Activated T-cell treated with anti-CD3 and anti-CD28 coated beads for 24 hours (primary cell): Measurements from ENCODE around the gene RAB28.

Experiments
- DNase-seq: peaks from one replicate; pipeline ENCODE4 v3.0.0-alpha.2; 2020; ENCODE audit warnings: low read depth

The RAB28 gene

DNA sequence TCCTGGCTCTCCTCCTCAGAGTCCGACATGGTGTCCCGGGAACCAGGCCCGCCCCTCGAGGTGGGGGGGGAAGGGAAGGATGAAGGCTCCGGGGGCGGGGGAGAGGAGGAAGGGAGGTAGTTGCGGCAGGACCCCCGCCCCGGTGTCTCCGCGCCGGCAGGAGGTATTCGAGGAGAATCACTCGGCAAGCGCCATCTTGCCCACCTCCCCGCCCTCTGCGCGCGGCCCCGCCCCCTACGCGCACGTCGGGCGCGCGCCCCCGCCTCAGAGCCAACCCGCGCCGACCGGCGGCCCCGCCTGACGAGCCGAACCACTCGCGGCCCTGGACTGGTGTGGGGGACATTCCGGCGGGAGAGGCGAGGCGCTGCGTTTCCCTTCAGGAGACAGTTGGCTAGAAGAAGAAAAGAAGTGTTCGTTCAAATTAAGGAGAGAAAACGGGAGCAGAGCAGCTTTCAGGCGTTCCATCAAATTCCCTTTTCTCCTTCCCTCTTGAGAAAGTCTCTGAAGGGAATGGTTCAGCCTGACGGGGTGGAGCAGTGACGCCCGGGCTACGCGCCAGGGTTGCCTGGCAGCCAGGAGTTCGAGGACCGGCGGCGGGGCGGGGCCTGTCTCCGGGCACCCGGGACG, at the start of gene RAB28:
Gene RAB28 (minus strand): TSS at position 219 of the 627 bp plus-strand sequence.
- peak; percentile 89 for DNase-seq

DNA sequence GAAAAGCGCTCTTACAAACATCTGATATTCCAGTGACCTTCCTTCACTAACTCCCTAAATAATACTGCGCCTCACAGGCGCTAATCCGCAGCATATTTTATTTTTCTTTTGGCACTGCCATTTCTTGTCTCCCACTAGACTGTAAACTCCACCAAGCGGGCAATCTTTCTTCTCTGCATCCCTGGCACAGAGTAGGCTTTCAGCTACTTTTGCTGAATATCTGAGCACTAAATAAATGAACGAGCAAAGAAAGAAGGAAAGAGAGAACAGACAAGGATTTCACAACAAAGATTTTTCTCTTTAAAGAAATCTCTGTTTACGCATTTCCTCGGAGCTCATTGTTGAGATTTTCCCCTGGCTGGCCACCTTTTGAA, 47.5 kb upstream of the RAB28 start:
- DNase-seq = no peak

DNA sequence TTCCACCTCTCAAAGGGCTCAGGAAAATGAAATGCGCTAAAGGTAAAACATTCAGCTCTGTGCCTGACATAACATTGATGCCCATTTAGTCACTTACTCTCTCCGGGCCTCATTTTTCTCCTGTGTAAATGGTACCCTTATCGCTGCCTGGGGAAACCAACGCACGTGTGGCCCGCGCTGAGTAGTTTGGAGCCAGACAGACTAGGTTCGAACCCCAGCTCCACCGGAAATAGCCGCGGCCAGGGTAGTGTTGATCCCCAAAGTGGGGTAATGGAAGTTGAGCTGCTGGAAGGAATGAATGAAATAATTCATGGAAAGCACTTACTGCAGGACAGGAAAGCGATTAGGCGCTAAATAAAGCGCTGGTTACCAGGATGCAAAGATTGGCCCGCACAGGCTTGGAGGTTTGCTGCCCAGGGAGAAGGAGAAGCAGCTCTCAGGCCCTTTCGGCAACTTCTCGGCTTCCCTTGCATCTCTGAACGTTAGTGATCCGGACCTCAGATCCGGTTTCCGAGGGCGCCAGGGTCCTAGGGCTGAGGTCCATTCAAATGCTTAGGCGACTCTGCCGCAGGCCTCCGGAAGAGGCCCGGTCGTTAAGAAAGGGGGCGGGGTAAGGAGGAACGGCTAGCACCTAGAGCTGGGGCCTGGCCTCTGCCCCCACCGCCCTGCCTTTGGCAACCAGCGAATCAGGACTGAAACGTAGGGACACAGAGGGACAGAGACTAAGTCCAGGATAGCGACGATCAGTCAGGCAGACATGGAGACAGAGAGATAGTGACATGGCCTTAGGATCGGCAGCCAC, 46.9 kb upstream of the RAB28 start:
- no peak for DNase-seq

DNA sequence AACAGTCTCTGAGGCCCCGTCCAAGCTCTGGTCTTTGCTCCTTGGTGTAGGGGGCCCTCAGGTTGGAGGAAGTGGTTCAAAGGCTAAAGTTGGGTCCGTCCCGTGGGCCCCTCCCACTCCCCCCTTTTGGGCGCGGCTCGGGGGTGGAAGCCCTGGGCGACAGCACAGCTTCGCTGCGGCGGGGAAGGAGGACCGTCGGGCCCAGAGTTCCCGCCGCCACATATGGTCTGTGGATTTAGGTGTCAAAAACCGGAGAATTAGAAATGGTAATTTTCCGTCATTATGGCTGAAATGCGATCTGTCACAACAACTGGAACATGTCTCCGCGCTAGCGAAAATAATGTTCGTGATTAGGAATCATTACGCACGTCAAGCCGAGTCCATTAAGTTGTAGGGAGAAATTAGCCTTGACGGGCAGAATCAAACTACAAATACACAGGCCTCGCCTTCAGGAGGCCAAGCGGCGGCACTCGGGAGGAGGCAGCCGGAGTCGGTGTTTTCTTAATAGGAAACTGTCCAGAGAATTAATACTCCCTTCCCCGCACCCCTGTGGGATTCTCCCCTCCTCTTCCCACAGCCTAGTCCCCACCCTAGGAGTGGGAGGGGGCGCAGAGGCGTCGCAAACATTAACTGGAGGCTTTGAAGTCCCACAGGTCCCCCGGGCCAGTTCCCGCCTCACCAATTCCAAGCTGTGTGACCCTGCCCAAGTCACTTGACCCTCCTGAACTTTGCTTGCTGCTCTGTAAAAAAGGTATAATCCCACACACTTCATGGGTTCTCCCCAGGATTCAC, 45.2 kb upstream of the RAB28 start:
- no peak for DNase-seq

DNA sequence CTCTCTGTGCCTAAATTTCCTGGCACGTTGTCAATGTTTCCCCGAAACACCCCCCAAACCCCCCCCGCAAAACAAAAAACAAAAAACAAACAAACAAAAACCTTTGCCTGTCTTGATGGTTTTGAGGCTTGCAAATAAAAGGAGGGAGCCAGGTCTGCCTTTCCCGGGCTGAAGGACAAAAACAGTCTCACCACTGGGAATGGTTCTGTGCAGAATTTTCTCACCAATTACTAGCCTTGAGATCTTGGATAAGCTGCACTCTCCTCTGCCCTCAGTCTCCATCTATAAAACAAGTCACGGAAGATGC, 44.6 kb upstream of the RAB28 start:
- no peak for DNase-seq

DNA sequence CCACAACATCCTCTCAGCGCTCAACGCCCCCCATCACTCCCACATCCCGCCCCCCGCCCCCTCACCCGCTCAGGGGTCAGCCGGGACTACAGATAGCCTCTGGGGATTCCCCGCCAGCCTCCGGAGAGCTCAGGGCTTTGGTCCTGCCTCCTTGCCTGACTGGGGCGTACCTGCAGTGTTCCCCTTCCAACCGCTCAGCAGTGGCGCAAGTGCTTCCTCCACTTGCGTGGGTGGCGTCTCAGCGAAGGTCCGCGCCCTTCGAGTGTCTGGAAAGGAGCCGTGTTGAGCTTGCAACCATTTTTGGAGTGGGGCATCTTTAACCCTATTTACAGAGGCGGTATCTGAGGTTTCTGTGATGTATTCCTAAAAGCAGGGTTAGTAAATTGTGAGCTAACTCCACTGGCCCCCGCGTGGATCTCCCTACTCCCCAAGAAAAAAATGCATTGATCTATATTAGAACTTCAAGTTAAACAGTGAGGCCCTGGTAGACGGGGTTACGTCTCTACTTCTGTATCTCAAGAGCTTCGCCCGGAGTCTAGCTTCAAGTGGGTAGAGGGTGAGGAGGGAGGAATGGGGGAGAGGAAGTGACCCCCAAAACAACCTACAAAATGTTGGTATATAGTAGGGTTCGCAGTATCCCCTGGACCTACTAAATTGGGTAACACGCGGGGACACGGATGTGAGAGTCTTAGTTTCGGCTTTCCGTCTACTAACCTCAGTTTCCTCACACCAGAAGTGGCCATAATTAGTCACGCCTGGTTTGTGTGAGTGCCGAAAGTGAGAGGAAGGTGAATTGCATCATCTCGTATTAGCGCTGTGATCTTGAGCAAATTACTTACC, 44.1 kb upstream of the RAB28 start:
- no peak for DNase-seq

DNA sequence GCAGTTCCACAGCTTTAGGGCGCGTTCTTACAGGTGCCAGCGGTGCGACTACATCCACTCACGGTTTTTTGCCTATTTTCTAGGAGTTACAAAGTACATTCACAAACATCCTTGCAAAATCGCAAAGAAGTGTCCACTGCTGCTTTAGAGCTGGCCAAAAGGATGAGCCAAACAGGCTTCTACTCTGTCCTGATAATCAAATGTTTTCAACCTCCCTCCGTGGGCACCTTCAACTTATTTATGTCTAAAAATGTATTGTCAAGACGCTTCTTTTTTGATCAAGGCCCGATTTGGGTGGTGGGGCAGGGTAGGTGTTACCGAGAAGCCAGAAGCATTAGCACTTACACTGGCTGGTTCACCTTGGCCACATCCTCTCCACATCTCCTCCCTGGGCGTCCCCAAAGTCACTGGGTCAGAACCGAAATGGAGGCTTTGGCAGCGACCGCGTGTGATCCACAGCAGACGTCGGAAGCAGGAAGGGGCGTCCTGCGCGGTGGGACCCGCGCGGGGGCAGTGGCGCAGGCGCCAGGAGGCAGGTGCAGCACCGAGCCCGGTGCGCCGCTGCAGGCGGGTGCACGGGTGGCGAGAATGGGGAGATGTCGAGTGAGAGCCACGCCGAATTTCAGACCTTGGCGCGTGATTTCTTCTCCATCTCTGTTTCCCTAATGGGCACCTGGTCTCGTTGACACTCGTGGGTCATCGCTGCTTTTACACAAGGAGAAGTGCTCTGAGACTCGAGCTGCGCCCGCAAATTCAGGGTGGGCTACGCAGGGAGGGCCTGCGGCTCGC, 43.2 kb upstream of the RAB28 start:
- no peak for DNase-seq

DNA sequence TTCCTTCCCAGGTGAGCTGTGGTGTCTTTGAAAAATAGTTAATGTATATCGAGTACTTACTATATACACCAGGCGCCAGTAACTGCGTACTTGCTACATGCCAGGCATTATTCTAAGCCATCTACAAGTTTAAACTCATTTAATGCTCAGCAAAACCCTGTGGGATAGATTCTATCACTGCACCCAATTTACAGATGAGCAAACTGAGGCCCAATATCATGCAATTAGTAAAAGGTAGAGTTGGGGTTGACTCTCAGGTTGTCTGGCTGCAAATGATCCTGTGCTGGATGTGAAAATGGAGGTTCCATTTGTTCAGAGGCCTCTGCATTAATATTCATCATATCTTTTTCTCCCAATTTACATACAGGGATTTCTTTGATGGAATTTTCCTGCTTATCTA, 42.5 kb upstream of the RAB28 start:
- DNase-seq = no peak

DNA sequence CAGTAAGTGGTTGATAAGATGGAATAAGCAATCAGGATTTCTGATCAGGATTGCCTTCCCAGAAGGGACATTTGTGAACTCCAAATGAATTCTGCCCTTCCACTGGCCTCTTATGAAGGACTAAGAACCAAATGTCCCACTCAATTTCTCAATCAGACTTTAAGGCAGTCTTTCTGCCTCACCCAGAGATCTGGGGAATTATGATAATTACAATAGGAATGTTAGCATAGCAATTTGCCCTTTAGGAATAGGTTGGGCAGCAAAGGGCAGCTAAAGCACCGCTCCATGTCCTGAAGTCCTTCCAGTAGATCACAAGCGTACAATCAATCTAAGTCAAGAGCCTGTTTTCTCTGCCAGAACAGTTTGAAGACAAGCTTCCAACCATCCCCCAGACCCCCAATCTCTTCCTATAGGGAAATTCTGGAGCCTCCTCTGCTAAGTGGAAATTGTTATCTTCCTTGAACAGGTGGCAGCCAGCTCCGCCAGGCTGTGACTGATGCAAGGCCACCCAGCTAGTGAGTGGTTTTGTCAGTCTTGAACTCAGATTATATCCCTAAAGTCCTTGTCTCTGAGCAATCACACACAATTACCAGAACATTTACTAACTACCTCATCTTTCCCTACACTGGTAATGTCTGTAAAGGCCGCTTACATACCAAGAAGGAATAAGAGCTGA, 41.6 kb upstream of the RAB28 start:
- DNase-seq = no peak

DNA sequence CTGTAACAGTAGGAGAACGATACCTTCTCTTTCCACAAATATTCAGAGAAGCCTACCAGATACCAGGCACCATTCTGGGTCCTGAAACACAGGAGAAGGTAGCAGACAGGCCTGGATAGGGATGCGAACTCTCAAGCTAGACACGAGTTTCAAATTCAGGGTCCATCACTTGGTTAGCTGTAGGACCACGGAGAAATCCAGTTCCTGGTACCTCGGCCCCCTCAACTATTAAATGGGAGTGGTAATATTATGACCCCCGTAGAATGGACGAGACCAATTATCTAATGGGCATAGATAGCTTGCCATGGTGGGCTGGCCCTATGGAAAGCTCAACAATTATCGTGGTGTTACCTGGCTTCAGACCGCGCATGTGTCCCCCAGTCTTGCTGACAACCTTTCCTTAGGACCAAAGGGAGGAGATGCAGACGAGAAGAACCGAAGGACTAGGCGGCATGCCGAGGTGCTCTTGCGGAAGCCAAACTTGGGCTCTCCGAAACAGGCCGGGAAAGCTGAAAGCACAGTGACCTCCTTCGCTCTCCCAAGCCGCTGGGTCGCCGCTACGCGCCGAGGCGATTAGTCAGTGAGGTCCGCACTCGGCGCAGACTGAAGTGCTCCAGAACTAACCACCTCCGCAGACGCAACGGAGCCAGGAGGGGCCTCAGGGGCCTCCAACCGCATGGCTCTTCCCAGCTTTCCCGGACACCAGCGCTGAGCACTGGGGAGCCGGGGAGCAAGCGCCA, 40.5 kb upstream of the RAB28 start:
- no peak for DNase-seq

DNA sequence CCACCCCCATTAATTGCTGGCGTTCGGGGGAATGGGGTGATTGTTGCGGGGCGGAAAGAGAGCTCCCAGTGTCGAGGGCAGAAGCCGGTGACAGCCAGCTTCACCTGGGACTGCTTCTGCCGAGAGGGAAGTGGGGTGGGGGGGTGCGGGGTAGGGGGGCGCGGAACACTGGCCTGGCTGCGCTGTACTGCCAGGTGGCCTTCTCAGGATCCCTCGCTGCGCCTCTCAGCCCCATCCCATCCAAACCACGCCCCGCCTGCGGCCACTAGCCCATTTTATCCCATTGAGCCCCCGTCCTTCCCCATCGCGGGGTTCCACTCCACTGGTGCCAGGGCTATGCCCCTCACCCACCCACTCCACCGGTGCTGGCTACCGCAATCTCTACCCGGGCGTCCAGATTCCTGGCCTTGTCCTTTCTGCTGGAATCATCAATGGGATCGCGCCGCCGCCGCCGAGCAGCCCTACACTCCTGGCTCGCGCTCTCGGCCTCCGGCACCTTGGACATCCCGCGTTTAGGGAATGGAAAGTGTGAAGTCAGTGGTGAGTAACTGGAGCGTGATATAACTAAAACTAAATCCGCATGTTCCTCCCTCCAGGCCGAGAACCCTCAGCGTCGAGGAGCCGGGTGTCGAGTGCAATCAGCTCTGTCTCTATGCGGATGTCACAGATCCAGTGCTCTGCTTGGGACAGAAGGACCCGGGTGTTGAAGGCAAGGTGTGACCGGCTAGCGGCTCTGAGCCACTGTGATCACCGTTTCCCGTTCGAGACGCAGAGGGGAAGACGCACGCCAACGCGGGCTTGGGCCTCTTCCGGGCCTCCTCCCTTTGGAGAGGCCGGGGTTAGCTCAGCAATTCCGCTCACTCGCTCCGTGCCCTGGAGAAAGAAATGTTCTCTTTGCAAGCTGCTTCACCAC, 39.7 kb upstream of the RAB28 start:
- no peak for DNase-seq

DNA sequence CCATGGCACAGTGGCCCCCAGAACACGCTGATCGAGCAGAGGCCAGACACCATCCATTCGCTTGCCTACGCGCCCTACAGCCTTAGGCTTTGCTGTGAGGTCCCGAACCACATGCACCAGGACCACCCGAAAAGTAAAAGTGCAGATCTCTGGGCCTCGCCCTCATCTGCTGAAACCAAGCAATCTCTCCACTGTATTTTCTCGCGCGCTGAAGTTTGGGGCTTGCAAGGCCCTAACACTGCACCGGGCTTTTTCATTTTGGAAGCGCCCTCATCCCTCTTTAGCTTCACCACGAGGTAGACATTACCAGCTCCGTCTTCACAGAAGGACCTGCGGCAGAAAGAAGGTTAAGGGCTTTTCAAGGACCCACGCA, 39.0 kb upstream of the RAB28 start:
- no peak for DNase-seq

DNA sequence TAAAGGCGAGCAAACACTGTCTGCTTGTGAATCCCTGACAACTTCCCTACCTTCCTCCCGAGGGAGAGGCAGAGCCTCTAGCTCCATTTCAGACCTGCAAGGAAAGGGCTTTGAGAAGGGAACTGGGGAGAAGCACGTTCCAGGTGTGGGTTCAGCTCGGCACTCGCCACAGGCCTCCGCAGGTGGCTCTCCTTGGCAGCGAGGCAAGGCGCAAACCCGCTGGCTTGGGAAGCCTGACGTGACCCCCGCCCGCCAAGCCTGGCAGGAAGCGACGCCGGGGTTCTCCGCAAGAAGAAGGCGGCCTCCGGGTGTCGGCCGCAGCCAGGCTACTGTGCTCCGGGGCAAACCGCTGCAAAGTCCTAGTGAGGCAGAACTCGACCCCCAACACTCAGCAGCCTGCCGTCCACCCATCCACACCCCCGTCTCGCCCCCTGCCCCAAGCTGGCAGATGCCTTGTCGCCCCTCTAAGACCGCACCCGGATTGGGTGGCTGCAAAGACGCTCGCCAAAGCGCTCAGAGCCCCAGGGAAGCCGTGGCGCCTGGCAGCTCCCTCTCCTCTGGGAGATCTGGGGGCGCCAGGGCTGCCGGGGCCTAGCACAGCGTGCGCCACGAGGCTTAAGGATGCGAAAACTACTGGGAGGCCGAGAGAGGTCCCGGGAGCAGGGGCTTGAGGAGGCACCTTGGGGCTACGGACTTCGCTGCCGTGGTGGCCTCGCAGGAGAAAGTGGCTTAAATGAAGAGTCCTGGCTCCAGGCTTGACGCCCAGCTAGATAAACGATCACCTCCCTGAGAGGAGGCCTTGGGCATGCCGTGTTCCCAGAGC, 38.4 kb upstream of the RAB28 start:
- no peak for DNase-seq

DNA sequence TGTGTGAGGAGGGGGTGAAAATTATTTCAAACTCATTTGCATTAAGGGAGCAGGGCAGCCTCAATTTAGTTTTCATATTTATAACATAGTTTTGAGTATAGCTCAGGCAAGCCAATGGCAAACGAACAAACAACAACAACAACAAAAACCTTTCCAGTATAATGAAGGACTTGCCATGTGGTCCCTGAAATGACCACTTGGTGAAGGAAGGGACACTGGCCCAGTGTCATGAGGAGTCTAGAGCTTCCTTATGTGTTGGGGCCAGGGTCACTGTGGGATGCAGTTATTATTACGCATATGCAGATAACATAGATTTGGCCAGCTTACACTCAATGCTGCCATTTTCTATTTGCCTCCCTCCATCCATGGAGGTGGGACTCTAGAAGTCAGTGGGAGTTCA, 36.9 kb upstream of the RAB28 start:
- no peak for DNase-seq

DNA sequence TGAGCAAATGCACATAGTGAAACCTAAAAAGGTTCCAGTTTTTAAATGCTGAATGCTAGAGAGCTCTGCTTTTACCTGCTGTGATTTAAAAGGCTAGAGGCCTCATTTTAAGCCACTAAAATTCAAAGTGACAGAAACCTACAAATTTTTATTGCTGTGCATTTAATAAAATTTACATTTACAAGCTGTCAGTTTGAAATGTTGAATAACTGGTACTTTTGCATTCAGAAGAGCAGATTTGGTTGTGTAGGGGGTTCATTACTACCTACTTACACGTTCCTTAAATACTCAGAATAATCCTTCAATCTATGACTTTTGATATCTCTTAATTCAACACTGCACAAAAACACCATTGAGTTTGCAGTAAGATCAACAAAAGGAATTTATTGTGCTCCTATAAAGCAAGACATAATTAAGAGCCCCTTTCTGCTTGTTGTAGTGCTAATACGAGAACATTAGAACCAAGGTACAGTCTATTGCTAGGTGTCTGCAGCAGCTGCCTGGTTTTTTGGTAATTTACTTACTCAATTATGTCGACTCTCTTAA, 32.2 kb upstream of the RAB28 start:
- DNase-seq = no peak

DNA sequence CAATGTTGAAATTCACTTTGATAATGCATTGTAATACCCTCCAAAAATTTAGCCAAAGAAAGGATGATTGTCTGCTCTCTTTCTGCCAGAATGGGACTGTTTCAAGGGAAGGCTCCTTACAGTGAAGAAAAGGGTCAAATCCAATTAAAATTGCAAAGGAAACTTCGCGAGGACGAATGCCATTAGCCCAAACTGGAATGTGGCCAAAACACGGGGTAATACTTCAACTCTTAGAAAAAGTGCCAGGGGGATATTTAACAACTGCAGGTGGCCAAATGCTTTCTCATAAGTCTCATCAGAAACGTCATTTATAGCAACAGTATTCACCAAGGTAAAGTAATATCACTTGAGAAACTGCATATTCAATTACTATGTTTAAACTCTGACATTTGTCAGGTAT, 31.1 kb upstream of the RAB28 start:
- no peak for DNase-seq

DNA sequence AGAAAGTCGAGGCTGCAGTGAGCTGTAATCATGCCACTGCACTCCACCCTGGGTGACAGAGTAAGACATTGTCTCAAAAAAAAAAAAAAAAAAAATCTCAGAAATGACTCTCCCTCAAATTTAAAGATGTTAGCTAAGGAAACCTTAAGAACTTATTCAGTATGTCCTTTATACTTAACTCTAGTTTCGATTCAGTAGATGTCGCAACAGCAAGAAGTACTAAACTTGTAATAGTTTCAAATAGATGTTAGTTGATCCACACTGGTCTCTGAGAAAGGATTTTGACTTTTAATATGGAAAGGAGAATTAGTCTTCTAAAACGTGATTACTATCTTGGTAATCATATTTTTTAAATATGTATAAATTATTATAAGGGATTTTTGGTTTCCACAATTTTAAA, 30.6 kb upstream of the RAB28 start:
- DNase-seq = no peak

DNA sequence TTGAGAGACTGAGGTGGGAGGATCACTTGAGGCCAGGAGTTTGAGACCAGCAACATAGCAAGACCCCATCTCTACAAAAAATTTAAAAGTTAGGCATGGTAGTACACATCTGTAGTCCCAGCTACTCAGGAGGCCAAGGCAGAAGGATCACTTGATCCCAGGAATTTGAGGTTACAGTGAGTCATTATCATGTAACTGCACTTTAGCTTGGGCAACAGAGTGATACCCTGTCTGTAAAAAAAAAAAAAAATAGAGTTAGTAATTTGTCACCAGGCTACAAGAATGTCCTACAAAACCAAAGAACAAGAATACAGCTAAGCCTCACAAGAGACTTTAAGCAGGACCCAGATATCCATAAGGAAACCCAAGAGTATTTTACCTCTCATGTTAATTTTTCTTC, 27.0 kb upstream of the RAB28 start:
- DNase-seq = no peak
